B cell (primary cell): ENCODE measurements around the gene DMXL2. TPM values are rescaled to one million over a fixed set of nuclear protein-coding genes. Genes with fewer than 3 reads are reported as not detected.
"Not testable (repeated sequence)": the region's sequence is repeated elsewhere in the genome, so short reads cannot be mapped to it uniquely, and the experiment has no call there.

ENCODE experiments used
- ATAC-seq: fragments of 200-7000 bp; cut with Tn5 transposase; one replicate; pipeline ENCODE4 v1.10.0; 2021; ENCODE audit warnings: low read depth, mild to moderate bottlenecking, moderate number of reproducible peaks, moderate library complexity
- CTCF ChIA-PET: fragments of 350-600 bp; sonication (Branson Sonifier 250); formaldehyde crosslinking; loops from one replicate; lab custom pipeline; 2021; ENCODE audit warnings: antibody characterized with exemption, inconsistent platforms; lab: Charles Lee
- POLR2A ChIA-PET: fragments of 350-600 bp; sonication (Branson Sonifier 250); formaldehyde crosslinking; loops from one replicate; lab custom pipeline; 2021; ENCODE audit warnings: antibody characterized with exemption; lab: Charles Lee
- DNase-seq: peaks from one replicate; pipeline ENCODE4 v3.0.0; 2013
- H2AFZ ChIP-seq: 2 replicates; pipeline ENCODE4 v1.6.1; 2012; ENCODE audit warnings: mild to moderate bottlenecking, low read depth, low read length; ENCODE audit not compliant: insufficient read depth, poor library complexity, severe bottlenecking
- H3K27ac ChIP-seq, 2 donors: 1 replicate in 1 of 2; 2 replicates in 1 of 2; pipeline ENCODE4 v1.5.1; 2012 to 2013; ENCODE audit warnings: low read length in 2 of 2, mild to moderate bottlenecking in 2 of 2, moderate library complexity in 1 of 2
- H3K27me3 ChIP-seq, 4 experiments: fragments of 200-600 bp in 1 of 4; sonication (generic) in 1 of 4; replicated peaks in 1 of 4; 1 replicate in 2 of 4; 2 replicates in 2 of 4; pipeline versions ENCODE4 v1.6.1 to v1.7.0; 2013 to 2016; ENCODE audit warnings: low read length in 3 of 4, mild to moderate bottlenecking in 2 of 4, mixed read lengths in 1 of 4, moderate library complexity in 1 of 4; ENCODE audit not compliant: insufficient read depth in 4 of 4, control insufficient read depth in 3 of 4; ENCODE audit errors: control extremely low read depth in 1 of 4
- H3K36me3 ChIP-seq, 2 experiments: replicated peaks in 1 of 2; 1 replicate in 1 of 2; 2 replicates in 1 of 2; pipeline versions ENCODE4 v1.6.1 to v1.7.1; 2013; ENCODE audit warnings: low read length in 1 of 2; ENCODE audit not compliant: insufficient read depth in 2 of 2, control insufficient read depth in 1 of 2; ENCODE audit errors: control extremely low read depth in 1 of 2, extremely low read depth in 1 of 2
- H3K4me1 ChIP-seq, 2 donors: fragments of 200-600 bp in 1 of 2; sonication (generic) in 1 of 2; 1 replicate in 1 of 2; 2 replicates in 1 of 2; pipeline versions ENCODE4 v1.5.1 to v1.6.1; 2013 to 2017; ENCODE audit warnings: low read length in 2 of 2; ENCODE audit not compliant: control insufficient read depth in 2 of 2, insufficient read depth in 2 of 2
- H3K4me2 ChIP-seq: replicated peaks from 2 replicates; pipeline ENCODE3; 2012; ENCODE audit warnings: mild to moderate bottlenecking, low read depth, low read length; ENCODE audit not compliant: poor library complexity, severe bottlenecking
- H3K4me3 ChIP-seq, 5 experiments: fragments of 200-600 bp in 1 of 5; sonication (generic) in 1 of 5; 1 replicate in 3 of 5; 2 replicates in 2 of 5; pipeline versions ENCODE4 v1.5.1 to v1.7.0; 2011 to 2016; ENCODE audit warnings: low read length in 4 of 5, mild to moderate bottlenecking in 4 of 5, low read depth in 2 of 5, control low read depth in 1 of 5, moderate library complexity in 1 of 5; ENCODE audit not compliant: insufficient read depth in 1 of 5; ENCODE audit errors: control extremely low read depth in 1 of 5, extremely low read depth in 1 of 5
- H3K79me2 ChIP-seq: fragments of 200-600 bp; sonication (generic); one replicate; pipeline ENCODE4 v1.6.0; 2016; ENCODE audit warnings: low read length; ENCODE audit not compliant: control insufficient read depth, insufficient read depth
- H3K9ac ChIP-seq: fragments of 200-600 bp; sonication (generic); 2 replicates; pipeline ENCODE4 v1.6.1; 2017; ENCODE audit warnings: mild to moderate bottlenecking, low read length, moderate library complexity
- H3K9me3 ChIP-seq, 3 donors: one replicate each; pipeline versions ENCODE4 v1.6.1 to v1.7.1; 2013; ENCODE audit warnings: low read length in 2 of 3; ENCODE audit not compliant: control insufficient read depth in 2 of 3, insufficient read depth in 1 of 3; ENCODE audit errors: control extremely low read depth in 1 of 3
- H4K20me1 ChIP-seq: 2 replicates; pipeline ENCODE4 v1.6.0; 2012; ENCODE audit warnings: mild to moderate bottlenecking, low read length; ENCODE audit not compliant: insufficient read depth, control insufficient read depth, poor library complexity, severe bottlenecking
- H3K27ac Mint-ChIP-seq: one replicate; pipeline ENCODE4 v1.8.0; 2021; ENCODE audit warnings: mixed read lengths
- H3K27me3 Mint-ChIP-seq: one replicate; pipeline ENCODE4 v1.8.0; 2021; ENCODE audit warnings: mixed read lengths
- H3K4me1 Mint-ChIP-seq: one replicate; pipeline ENCODE4 v1.8.0; 2021; ENCODE audit warnings: mixed read lengths
- H3K4me3 Mint-ChIP-seq: one replicate; pipeline ENCODE4 v1.8.0; 2021; ENCODE audit warnings: mixed read lengths
- H3K9me3 Mint-ChIP-seq: one replicate; pipeline ENCODE4 v1.8.0; 2022; ENCODE audit warnings: mixed read lengths; ENCODE audit not compliant: insufficient read depth
- CTCF ChIP-seq: fragments of 200-600 bp; IDR thresholded peaks from one replicate; pipeline ENCODE4 v1.8.0; 2022; ENCODE audit warnings: antibody characterized with exemption, mild to moderate bottlenecking
- EZH2 ChIP-seq: IDR thresholded peaks from 2 replicates; pipeline ENCODE4 v1.6.1; 2012; ENCODE audit warnings: borderline replicate concordance, low read depth, mild to moderate bottlenecking, moderate library complexity, low read length; ENCODE audit not compliant: insufficient read depth, poor library complexity, severe bottlenecking
- WGBS: methylation state at CpG from one replicate; pipeline ENCODE4 v1.1.5; 2013; ENCODE audit warnings: missing lambda C conversion rate; ENCODE audit not compliant: insufficient coverage; 5-methylcytosine and 5-hydroxymethylcytosine counted together
- intact Hi-C: fragments of 100-400 bp; cut with micrococcal nuclease; formaldehyde crosslinking; loops from one replicate; pipeline ENCODE4 v1.10.0; 2022
- polyA plus RNA-seq: library from polyadenylated mRNA; depleted of rRNA; stranded (reverse); fragments of >200 nt; gene quantifications from 2 replicates; pipeline ENCODE4 v1.2.3, GENCODE V29; 2012
- total RNA-seq, 2 donors: library from RNA; stranded (reverse); fragments of 120-200 nt in 1 of 2; gene quantifications; 1 replicate in 1 of 2; 2 replicates in 1 of 2; pipeline versions ENCODE4 v1.2.3 to v1.2.4, GENCODE V29; 2013 to 2022

Gene DMXL2
- total and polyA plus RNA-seq, 2 donors (not counting 1 experiment from before 2014, with no cell fraction given), result 1.4 to 5.6 TPM

DNA sequence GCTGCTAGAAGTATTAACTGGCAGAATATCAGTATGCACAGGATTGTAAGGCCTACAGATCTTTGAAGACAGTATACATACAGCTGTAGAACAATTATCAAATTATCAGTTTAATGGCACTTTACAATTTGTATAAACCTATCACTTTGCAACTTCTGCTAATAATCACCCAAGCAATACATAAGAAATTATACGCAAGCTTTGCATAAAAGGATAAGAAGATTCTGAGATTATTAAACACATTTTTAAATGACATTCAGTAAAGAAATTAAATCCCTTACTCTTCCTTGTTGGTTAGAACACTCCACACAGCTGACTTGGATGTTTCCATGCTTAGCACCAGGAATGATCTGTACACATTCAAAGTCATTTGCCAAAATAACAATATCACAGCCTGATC is 46.8 kb downstream of the DMXL2 start:
- no peak for DNase-seq

DNA sequence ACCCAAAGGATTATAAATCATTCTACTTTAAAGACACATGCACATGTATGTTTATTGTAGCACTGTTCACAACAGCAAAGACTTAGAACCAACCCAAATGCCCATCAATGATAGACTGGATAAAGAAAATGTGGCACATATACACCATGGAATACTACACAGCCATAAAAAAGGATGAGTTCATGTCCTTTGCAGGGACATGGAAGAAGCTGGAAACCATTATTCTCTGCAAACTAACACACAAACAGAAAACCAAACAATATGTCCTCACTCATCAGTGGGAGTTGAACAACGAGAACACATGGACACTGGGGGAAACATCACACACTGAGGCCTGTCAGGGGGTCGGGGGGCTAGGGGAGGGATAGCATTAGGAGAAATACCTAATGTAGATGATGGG is 49.2 kb downstream of the DMXL2 start:
- no CpG with 5 or more reads among the region's 2 CpGs for WGBS
- H3K4me1 Mint-ChIP-seq, H3K9ac ChIP-seq: not testable (repeated sequence)

More for the DNA sequence above, 46.8 kb downstream of the DMXL2 start:
- Histone ChIP-seq H3K36me3 (no peaks in the 10 kb centered on the region), H3K9ac (no peak overlapping the region), H3K9me3 (no peaks in the 10 kb centered on the region), H3K4me2 (no peak overlapping the region), H3K4me1 (no peaks in the 10 kb centered on the region), H3K27me3 (no peaks in the 10 kb centered on the region), H3K79me2 (no peaks in the 10 kb centered on the region), H3K4me3 (no peak overlapping the region), H3K27ac (no peak overlapping the region), H2AFZ (no peak overlapping the region), H4K20me1 (no peaks in the 10 kb centered on the region)
- intact Hi-C loops, result no loop called here
- no peaks in the 10 kb centered on the region for H3K4me1 Mint-ChIP-seq
- H3K27me3 Mint-ChIP-seq, result no peaks in the 10 kb centered on the region
- TF ChIP-seq EZH2 (no peak), CTCF (no peak)
- WGBS, result no CpG with 5 or more reads among the region's 1 CpG
- no peak overlapping the region for H3K27ac Mint-ChIP-seq
- ATAC-seq, result no peak
- H3K9me3 Mint-ChIP-seq, result peaks cover 2% of the 10 kb centered on the region
- no peak overlapping the region for H3K4me3 Mint-ChIP-seq
- CTCF ChIA-PET, result no interaction called here
- POLR2A ChIA-PET, result no interaction called here

GRCh38 chr15:51568939-51569784 is 53.4 kb downstream of the DMXL2 start:
- H3K27ac Mint-ChIP-seq, H3K9me3 Mint-ChIP-seq, H3K4me1 ChIP-seq, H3K27me3 Mint-ChIP-seq, H3K4me2 ChIP-seq, CTCF ChIA-PET, H3K9me3 ChIP-seq, H3K9ac ChIP-seq, H4K20me1 ChIP-seq, H2AFZ ChIP-seq, H3K4me3 Mint-ChIP-seq, H3K79me2 ChIP-seq, POLR2A ChIA-PET, H3K27ac ChIP-seq, H3K36me3 ChIP-seq, H3K4me3 ChIP-seq, H3K4me1 Mint-ChIP-seq, H3K27me3 ChIP-seq, DNase-seq, intact Hi-C loops, ATAC-seq: not testable (repeated sequence)
- 98% methylated on average over 16 of the region's 18 CpGs for WGBS

More for the DNA sequence above, 49.2 kb downstream of the DMXL2 start:
- H3K36me3 ChIP-seq, H3K9me3 ChIP-seq, H3K27me3 ChIP-seq, H4K20me1 ChIP-seq, DNase-seq, H3K27me3 Mint-ChIP-seq, H3K4me1 ChIP-seq, H3K4me2 ChIP-seq, POLR2A ChIA-PET, CTCF ChIA-PET, H3K27ac Mint-ChIP-seq, intact Hi-C loops, H3K4me3 Mint-ChIP-seq, H3K4me3 ChIP-seq, ATAC-seq, H3K27ac ChIP-seq, H3K79me2 ChIP-seq, H2AFZ ChIP-seq, H3K9me3 Mint-ChIP-seq: not testable (repeated sequence)
